ENCODE data around the gene PGGHG. TPM values are rescaled to one million over a fixed set of nuclear protein-coding genes. Genes with fewer than 3 reads are reported as not detected.
A peak's percentile ranks its signal among the peaks of the same experiment; 100 is the strongest.

PGGHG gene
- polyA plus RNA-seq, 3 donors = 1.6 to 82.9 (median 2.1) TPM

DNA sequence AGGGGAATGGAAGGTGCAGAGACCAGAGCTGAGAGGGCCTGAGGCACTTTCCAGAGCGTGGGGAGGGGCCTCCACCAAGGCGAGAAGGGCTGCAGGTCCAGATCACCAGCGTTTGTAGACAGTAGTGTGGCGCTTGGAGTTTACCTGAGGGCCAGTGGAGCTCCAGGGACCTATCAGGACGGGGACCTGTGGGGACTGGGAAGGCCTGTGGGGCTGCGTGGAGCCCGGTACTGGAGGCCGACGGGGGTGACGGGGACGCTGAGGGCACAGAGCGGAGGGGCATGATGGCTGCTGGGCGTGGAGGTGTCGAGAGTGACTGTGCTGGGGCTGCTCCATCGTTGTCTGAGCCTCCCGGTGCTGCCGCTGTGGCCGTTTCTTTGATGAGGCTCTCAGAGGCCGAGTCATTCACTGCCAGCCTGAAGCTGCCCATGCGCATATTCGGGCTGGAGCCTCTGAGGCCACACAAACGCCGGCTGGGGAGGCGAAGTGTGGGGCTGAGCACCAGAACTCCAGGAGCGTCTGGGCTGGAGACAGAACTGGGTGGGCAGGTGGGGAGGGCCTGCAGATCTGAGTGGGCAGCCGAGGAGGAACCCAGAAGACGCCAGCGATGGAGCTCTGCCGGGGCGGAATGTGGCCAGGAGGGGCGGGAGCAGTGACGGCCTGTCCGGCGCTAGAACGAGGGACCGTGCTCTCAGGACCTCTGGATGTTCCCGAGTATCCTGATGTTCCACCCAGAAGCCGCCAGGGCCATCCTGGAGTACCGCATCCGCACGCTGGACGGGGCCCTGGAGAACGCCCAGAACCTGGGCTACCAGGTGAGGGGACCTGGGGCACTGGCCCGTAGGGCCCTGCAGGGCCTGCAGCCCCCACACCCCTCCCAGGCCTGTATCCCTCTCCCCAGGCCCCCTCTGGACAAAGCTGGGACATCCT, 2.6 kb downstream of the PGGHG start:
- Mint-ChIP-seq H3K27me3 (ENCODE audit: low read depth in 3 of 3) (peaks cover 22 to 45% (median 29%) of the 10 kb centered on the region in 3 donors), H3K27ac (peak overlapping the region in 1 of 7 donors; percentile 57), H3K4me1 (peaks cover 17% of the 10 kb centered on the region), H3K36me3 (peaks cover 10 to 11% of the 10 kb centered on the region in 2 donors), H3K4me3 (peak overlapping the region in 1 of 2 donors; percentile 48), H3K9me3 (peaks cover 0 to 9% (median 3%) of the 10 kb centered on the region in 7 donors)
- intact Hi-C loops (cut with micrococcal nuclease) = no loop called here
- Histone ChIP-seq H2AFZ (ENCODE audit: insufficient read depth, low read depth, low read length, poor library complexity, severe bottlenecking) (no peak overlapping the region), H3K79me2 (ENCODE audit: insufficient read depth, low read length) (no peaks in the 10 kb centered on the region), H4K20me1 (ENCODE audit: insufficient read depth, low read length) (no peaks in the 10 kb centered on the region), H3K27ac (ENCODE audit: low read depth in 1 of 2, low read length in 2 of 2) (no peak overlapping the region), H3K4me1 (ENCODE audit: control insufficient read depth in 1 of 2, insufficient read depth in 2 of 2, low read length in 2 of 2) (peaks cover 14 to 20% of the 10 kb centered on the region in 2 donors), H3K36me3 (replicated peaks in 1 of 2; ENCODE audit: control insufficient read depth in 1 of 2, insufficient read depth in 2 of 2, low read length in 2 of 2) (no peaks in the 10 kb centered on the region), H3K4me3 (replicated peaks in 1 of 3; ENCODE audit: low read depth in 2 of 3, low read length in 3 of 3) (no peak overlapping the region), H3K27me3 (ENCODE audit: control insufficient read depth in 2 of 2, insufficient read depth in 2 of 2, low read length in 2 of 2) (peaks cover 0 to 17% of the 10 kb centered on the region in 2 donors), H3K9ac (ENCODE audit: insufficient read depth, low read length, poor library complexity, severe bottlenecking) (no peak overlapping the region), H3K9me3 (replicated peaks in 1 of 2; ENCODE audit: control insufficient read depth in 1 of 2, insufficient read depth in 1 of 2, low read length in 2 of 2) (no peaks in the 10 kb centered on the region), H3K4me2 (replicated peaks; ENCODE audit: extremely low read depth, low read length, poor library complexity, severe bottlenecking) (no peak overlapping the region)
- 94% methylated on average over 44 of the region's 44 CpGs for WGBS (ENCODE audit: insufficient coverage)
- DNase-seq = no peak
- TF ChIP-seq, protein P1, sequence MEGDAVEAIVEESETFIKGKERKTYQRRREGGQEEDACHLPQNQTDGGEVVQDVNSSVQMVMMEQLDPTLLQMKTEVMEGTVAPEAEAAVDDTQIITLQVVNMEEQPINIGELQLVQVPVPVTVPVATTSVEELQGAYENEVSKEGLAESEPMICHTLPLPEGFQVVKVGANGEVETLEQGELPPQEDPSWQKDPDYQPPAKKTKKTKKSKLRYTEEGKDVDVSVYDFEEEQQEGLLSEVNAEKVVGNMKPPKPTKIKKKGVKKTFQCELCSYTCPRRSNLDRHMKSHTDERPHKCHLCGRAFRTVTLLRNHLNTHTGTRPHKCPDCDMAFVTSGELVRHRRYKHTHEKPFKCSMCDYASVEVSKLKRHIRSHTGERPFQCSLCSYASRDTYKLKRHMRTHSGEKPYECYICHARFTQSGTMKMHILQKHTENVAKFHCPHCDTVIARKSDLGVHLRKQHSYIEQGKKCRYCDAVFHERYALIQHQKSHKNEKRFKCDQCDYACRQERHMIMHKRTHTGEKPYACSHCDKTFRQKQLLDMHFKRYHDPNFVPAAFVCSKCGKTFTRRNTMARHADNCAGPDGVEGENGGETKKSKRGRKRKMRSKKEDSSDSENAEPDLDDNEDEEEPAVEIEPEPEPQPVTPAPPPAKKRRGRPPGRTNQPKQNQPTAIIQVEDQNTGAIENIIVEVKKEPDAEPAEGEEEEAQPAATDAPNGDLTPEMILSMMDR (IDR thresholded peaks at IDR 0.05) = no peak

DNA sequence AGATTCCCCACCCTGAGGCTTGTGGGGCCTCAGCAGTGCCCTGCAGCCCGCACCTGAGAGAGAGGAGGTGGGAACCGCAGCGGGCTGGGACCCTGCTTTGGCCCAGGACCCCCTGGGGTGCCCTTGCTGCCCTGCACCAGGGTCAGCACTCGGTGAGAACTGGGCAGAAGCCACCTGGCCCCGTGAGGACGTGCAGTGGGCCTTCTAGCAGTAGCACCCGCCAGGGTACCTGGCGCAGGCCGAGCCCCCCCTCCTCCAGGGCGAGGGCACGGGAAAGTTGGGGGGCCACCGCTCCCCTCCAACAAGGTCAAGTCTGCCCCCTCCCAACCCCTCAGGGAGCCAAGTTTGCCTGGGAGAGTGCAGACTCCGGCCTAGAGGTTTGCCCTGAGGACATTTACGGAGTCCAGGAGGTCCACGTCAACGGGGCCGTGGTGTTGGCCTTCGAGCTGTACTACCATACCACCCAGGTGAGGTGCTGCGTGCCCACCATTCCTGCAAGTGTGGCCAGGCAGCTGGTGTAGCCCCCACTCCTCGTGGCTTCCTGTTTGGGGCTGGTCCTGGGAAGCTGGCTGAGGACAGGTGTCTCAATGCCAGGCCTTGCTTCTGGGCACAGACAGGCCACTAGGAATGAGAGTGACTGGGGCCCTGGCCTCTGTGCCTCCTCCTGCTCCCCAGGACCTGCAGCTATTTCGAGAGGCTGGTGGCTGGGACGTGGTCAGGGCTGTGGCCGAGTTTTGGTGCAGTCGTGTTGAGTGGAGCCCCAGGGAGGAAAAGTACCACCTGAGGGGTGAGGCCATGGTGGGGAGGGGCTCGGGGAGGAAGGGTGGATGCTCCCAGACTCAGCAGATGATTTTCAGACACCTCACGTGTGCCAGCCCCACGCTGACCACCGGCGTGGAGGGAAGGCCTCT, 3.5 kb downstream of the PGGHG start:
- no peak overlapping the region for H3K4me3 ChIP-seq (replicated peaks in 1 of 3; ENCODE audit: low read depth in 2 of 3, low read length in 3 of 3)
- H3K4me1 ChIP-seq (ENCODE audit: control insufficient read depth in 1 of 2, insufficient read depth in 2 of 2, low read length in 2 of 2) = peaks cover 19 to 21% of the 10 kb centered on the region in 2 donors
- H3K9me3 ChIP-seq (replicated peaks in 1 of 2; ENCODE audit: control insufficient read depth in 1 of 2, insufficient read depth in 1 of 2, low read length in 2 of 2) = no peaks in the 10 kb centered on the region
- H3K27ac ChIP-seq (ENCODE audit: low read depth in 1 of 2, low read length in 2 of 2) = no peak overlapping the region
- H3K27me3 ChIP-seq (ENCODE audit: control insufficient read depth in 2 of 2, insufficient read depth in 2 of 2, low read length in 2 of 2) = peaks cover 0 to 10% of the 10 kb centered on the region in 2 donors
- peaks cover 18% of the 10 kb centered on the region for H3K4me1 Mint-ChIP-seq
- intact Hi-C loops (cut with micrococcal nuclease) = no loop called here
- H4K20me1 ChIP-seq (ENCODE audit: insufficient read depth, low read length) = no peaks in the 10 kb centered on the region
- H3K9me3 Mint-ChIP-seq = peaks cover 0 to 5% (median 3%) of the 10 kb centered on the region in 7 donors
- no peak overlapping the region for H3K4me2 ChIP-seq (replicated peaks; ENCODE audit: extremely low read depth, low read length, poor library complexity, severe bottlenecking)
- peaks cover 15 to 43% (median 20%) of the 10 kb centered on the region in 3 donors for H3K27me3 Mint-ChIP-seq (ENCODE audit: low read depth in 3 of 3)
- DNase-seq = no peak
- peaks cover 7 to 10% of the 10 kb centered on the region in 2 donors for H3K36me3 Mint-ChIP-seq
- H3K27ac Mint-ChIP-seq = no peak overlapping the region
- no peaks in the 10 kb centered on the region for H3K36me3 ChIP-seq (replicated peaks in 1 of 2; ENCODE audit: control insufficient read depth in 1 of 2, insufficient read depth in 2 of 2, low read length in 2 of 2)
- no peak overlapping the region for H3K4me3 Mint-ChIP-seq
- no peak overlapping the region for H3K9ac ChIP-seq (ENCODE audit: insufficient read depth, low read length, poor library complexity, severe bottlenecking)
- no peaks in the 10 kb centered on the region for H3K79me2 ChIP-seq (ENCODE audit: insufficient read depth, low read length)
- H2AFZ ChIP-seq (ENCODE audit: insufficient read depth, low read depth, low read length, poor library complexity, severe bottlenecking) = no peak overlapping the region
- 94% methylated on average over 22 of the region's 29 CpGs for WGBS (ENCODE audit: insufficient coverage)
- TF ChIP-seq, protein P1 (IDR thresholded peaks at IDR 0.05) = no peak

All from CD14-positive monocyte (primary cell).